SK-N-MC (cell line): ENCODE measurements around the gene KMT5B.

Source experiments
- EZH2 ChIP-seq: fragments of 200-600 bp; sonication (generic); IDR thresholded peaks from one replicate; pipeline ENCODE4 v1.6.1; 2017; ENCODE audit warnings: antibody characterized with exemption
- FOXP2 ChIP-seq: optimal IDR thresholded peaks from 2 replicates; pipeline ENCODE3; 2011; ENCODE audit warnings: mild to moderate bottlenecking, moderate library complexity; ENCODE audit not compliant: insufficient read depth; ENCODE audit errors: extremely low read length, control extremely low read depth
- POLR2AphosphoS5 ChIP-seq: IDR thresholded peaks from 2 replicates; pipeline ENCODE4 v1.6.1; 2012; ENCODE audit warnings: mild to moderate bottlenecking, low read depth, low read length, borderline replicate concordance

- TF ChIP-seq EZH2 (no peak), POLR2AphosphoS5 (no peak), FOXP2 (no peak)
Measured at GRCh38 chr11:68122936-68123539, 90.1 kb downstream of the KMT5B start.
